Loucy (cell line): ENCODE results near the gene SLC29A1.

ENCODE experiments used
- CTCF ChIP-seq: fragments of 200-600 bp; sonication (generic); conservative IDR thresholded peaks from 2 replicates; pipeline ENCODE4 v1.5.1; 2014; ENCODE audit warnings: mild to moderate bottlenecking, antibody characterized with exemption, low read length
- EZH2phosphoT487 ChIP-seq: fragments of 200-600 bp; IDR thresholded peaks from 2 replicates; pipeline ENCODE4 v1.6.1; 2018; ENCODE audit warnings: antibody characterized with exemption, mild to moderate bottlenecking, moderate library complexity, borderline replicate concordance

DNA sequence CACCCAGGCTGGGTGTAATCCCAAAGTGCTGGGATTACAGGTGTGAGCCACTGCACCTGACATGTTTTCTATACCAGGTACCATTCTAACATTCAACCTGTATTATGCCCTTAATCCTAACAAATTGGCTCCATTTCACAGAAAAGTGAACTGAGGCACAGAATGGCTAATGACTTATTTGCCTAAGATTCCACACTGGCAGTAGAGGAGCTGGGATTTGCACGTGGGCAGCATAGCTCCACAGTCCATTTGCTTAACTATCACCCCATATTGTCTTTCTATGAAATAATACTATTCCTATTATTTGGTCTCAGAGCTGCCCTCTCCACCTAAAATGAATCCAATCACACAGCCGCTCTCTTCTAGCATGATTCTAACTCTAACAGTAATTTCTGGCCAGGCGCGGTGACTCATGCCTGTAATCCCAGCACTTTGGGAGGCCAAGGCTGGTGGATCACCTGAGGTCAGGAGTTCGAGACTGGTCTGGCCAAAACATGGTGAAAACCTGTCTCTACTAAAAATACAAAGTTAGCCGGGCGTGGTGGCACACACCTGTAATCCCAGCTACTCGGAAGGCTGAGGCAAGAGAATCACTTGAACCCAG lies 30.0 kb upstream of the SLC29A1 start:
- TF ChIP-seq CTCF (no peak), EZH2phosphoT487 (no peak)
